ENCODE measurements around the gene CRY2.

The CRY2 gene

DNA sequence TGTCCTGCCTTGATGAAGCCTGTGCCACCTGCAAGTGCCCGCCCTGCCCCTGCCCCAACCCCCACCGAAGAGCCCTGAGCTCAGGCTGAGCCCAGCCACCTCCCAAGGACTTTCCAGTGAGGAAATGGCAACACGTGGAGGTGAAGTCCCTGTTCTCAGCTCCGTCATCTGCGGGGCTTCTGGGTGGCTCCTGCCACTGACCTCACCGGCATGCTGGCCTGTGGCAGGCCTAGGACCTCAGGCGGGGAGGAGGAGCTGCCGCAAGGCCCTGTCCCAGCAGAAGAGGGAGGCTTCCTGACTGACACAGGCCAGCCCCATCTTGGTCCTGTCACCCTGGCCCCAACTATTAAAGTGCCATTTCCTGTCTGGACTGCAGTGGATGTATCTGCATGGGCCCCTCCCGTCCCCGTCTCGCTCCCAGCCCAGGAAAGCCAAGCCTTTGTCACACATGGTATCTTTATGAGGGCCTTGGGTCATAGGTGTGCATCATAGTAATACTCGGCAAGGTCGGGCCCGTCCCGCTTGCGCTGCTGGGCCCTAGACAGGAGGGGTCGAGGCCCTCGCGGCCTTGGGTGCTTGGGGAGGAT is 58.9 kb downstream of the CRY2 start:
- Histone ChIP-seq H3K27me3 (peaks cover 44% of the 10 kb centered on the region), H3K36me3 (peaks cover 29% of the 10 kb centered on the region), H3K4me3 (ENCODE audit: low read depth in 1 of 2, low read length in 1 of 2) (no peak overlapping the region), H3K27ac (no peak overlapping the region), H3K9me3 (no peaks in the 10 kb centered on the region), H3K4me1 (ENCODE audit: control insufficient read depth in 1 of 2, insufficient read depth in 1 of 2, low read depth in 1 of 2, low read length in 1 of 2) (no peaks in the 10 kb centered on the region)
- TF ChIP-seq, protein P1, sequence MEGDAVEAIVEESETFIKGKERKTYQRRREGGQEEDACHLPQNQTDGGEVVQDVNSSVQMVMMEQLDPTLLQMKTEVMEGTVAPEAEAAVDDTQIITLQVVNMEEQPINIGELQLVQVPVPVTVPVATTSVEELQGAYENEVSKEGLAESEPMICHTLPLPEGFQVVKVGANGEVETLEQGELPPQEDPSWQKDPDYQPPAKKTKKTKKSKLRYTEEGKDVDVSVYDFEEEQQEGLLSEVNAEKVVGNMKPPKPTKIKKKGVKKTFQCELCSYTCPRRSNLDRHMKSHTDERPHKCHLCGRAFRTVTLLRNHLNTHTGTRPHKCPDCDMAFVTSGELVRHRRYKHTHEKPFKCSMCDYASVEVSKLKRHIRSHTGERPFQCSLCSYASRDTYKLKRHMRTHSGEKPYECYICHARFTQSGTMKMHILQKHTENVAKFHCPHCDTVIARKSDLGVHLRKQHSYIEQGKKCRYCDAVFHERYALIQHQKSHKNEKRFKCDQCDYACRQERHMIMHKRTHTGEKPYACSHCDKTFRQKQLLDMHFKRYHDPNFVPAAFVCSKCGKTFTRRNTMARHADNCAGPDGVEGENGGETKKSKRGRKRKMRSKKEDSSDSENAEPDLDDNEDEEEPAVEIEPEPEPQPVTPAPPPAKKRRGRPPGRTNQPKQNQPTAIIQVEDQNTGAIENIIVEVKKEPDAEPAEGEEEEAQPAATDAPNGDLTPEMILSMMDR (IDR thresholded peaks at IDR 0.05), result no peak

DNA sequence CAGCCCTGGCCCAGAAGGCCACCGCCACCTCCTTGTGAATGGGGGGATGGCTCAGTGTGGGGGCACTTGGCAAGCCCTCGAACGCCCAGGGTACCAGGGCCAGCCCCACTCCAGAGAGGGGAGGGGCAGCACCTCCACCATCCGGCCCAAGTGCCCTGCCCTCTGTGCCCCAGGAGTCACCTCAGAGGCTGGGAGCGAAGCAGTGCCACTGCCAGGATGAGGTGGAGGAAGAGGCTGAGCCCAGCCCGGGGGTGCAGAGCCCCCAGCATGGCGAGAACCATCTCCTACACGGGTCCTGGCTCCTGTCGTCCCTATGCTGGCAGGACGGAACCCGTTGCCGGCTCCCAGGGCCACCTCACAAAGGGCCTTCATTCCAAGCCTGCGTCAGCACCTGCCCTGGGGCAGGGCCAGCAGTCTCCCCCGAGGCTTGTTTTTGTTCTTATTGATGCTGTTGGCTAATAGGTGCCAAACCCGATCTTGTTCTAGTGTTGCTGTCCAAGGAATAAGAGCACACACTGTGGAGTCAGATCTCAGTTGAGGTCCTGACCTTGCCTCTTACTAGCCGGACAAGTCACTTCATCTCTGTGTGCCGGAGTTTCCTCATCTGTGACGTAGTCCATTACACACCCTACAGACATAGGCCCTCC is 59.8 kb downstream of the CRY2 start, which contains the start of gene FREY1:
Gene FREY1 (minus strand): TSS at position 307 of the 647 bp plus-strand sequence. CDS start 26 bp downstream, at position 281.
- TF ChIP-seq, protein P1 (IDR thresholded peaks at IDR 0.05), result no peak
- Histone ChIP-seq H3K27ac (no peak within 1 kb of the TSS), H3K27me3 (peaks cover 35% of the 10 kb centered on the region), H3K4me1 (ENCODE audit: control insufficient read depth in 1 of 2, insufficient read depth in 1 of 2, low read depth in 1 of 2, low read length in 1 of 2) (no peaks in the 10 kb centered on the region), H3K36me3 (peaks cover 38% of the 10 kb centered on the region), H3K4me3 (ENCODE audit: low read depth in 1 of 2, low read length in 1 of 2) (no peak within 1 kb of the TSS), H3K9me3 (no peaks in the 10 kb centered on the region)

DNA sequence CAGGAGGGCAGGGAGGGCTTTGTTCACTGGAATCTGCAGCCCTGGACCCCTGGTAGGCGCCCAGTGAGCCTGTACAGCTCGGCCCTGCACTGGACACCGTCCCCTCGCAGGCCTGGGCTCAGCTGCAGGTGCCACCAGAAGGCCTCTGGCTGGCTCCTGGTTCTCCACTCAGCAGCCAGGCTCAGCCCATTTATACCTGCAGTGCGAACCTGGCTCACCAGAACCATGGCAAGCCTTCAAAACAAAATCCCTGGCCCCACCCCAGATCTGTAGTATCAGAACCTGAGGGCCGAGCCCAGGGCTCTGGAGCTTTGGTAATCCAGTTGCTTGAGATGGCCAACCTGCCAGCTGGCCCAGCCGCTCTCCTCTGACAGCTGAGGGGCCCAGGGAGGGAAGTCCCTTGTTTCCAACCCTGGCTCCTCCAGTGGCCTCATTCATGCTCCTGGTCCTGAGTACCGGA is 60.7 kb downstream of the CRY2 start:
- Histone ChIP-seq H3K4me3 (ENCODE audit: low read depth in 1 of 2, low read length in 1 of 2) (no peak overlapping the region), H3K36me3 (peaks cover 47% of the 10 kb centered on the region), H3K4me1 (ENCODE audit: control insufficient read depth in 1 of 2, insufficient read depth in 1 of 2, low read depth in 1 of 2, low read length in 1 of 2) (no peaks in the 10 kb centered on the region), H3K9me3 (no peaks in the 10 kb centered on the region), H3K27me3 (peaks cover 28% of the 10 kb centered on the region), H3K27ac (no peak overlapping the region)
- TF ChIP-seq, protein P1 (IDR thresholded peaks at IDR 0.05), result no peak

DNA sequence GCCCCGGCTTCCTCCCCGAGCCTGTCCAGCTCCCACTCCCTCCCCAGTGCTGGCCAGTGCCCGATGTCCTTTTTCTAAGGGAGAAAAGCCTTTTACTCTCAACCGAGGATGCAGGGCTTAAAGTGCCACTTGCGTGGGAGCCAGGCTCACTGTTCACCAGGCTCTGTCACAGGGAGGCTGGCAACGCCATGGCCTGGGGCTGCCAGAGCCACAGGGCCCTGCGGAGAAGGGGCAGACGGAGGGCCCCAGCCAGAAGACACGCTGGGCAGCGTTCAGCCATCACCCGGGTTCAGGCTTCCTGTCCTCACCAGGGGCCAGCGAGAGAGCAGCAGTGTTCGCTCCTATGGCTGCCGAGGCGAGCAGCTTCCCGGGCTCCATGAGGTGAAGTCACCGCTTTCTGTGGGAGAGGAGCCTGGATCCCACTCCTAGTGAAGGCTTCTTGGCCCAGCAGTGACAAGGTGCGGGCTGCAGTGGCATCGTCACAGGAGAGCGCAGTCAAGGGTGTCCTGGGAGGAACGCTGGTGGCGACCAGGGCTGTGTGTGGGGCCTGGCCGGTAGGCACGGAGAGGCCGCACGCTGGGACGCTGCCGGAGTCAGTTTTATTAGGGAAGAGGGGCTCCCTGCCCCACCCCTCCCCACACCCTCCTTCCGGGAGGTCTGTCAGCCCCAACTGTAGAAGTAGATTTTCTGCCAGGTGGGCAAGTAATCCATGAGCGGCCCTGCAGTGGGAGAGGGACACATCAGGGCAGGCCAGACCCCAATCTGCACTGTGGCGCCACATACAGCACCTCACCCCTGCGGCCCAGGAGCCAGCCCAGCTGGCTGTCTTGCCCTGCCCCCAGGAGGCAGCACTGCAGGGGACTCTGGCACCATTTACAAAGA is 62.6 kb downstream of the CRY2 start:
- peaks cover 24% of the 10 kb centered on the region for H3K27me3 ChIP-seq
- H3K9me3 ChIP-seq, result no peaks in the 10 kb centered on the region
- peaks cover 66% of the 10 kb centered on the region for H3K36me3 ChIP-seq
- no peak overlapping the region for H3K27ac ChIP-seq
- TF ChIP-seq, protein P1 (IDR thresholded peaks at IDR 0.05), result no peak
- no peaks in the 10 kb centered on the region for H3K4me1 ChIP-seq (ENCODE audit: control insufficient read depth in 1 of 2, insufficient read depth in 1 of 2, low read depth in 1 of 2, low read length in 1 of 2)
- H3K4me3 ChIP-seq (ENCODE audit: low read depth in 1 of 2, low read length in 1 of 2), result no peak overlapping the region

DNA sequence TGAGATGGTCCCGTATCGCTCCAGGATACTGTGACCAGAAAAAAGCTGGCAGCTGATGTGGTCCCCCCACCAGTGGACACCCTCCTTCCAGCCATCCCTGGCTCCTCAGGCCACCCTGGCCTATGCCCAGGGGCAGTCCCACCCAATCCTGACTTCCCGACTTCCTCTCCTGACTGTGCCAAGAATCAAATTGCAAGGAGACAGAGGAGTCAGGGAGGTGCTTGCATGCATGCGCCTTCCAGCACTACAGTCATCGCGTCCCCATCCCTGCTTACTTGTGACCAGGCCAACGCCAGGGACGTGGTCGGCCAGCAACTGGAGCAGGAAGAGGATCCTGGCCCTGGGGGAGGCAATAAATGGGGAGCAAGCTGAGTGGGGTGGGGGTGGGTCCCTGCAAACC is 63.3 kb downstream of the CRY2 start:
- Histone ChIP-seq H3K27ac (no peak overlapping the region), H3K9me3 (no peaks in the 10 kb centered on the region), H3K36me3 (peaks cover 74% of the 10 kb centered on the region), H3K4me3 (ENCODE audit: low read depth in 1 of 2, low read length in 1 of 2) (no peak overlapping the region), H3K4me1 (ENCODE audit: control insufficient read depth in 1 of 2, insufficient read depth in 1 of 2, low read depth in 1 of 2, low read length in 1 of 2) (peaks cover 0 to under 1% of the 10 kb centered on the region in 2 experiments), H3K27me3 (peaks cover 18% of the 10 kb centered on the region)
- TF ChIP-seq, protein P1 (IDR thresholded peaks at IDR 0.05), result no peak

Data from neutrophil (primary cell).